ENCODE results near the gene TWF2. TPM values are rescaled to one million over a fixed set of nuclear protein-coding genes. Genes with fewer than 3 reads are reported as not detected.

The TWF2 gene
- polyA plus RNA-seq, 2 of the 4 experiments (the other 2 are of a cell fraction) = 36.8 to 53.6 TPM

- TF ChIP-seq USF2 (IDR thresholded peaks at IDR 0.05) (no peak), FOXS1 (CRISPR knock-in tag; IDR thresholded peaks at IDR 0.05) (no peak), MAFK (IDR thresholded peaks at IDR 0.05; ENCODE audit: partially characterized antibody) (no peak), PBX3 (IDR thresholded peaks at IDR 0.05) (no peak), MYC (IDR thresholded peaks at IDR 0.05; ENCODE audit: borderline replicate concordance, low read length) (no peak), EHF (CRISPR knock-in tag; IDR thresholded peaks at IDR 0.05) (no peak), JUN (IDR thresholded peaks at IDR 0.05) (peak in 1 of 2 experiments; percentile 35; a peak in 1 of 5 replicates), NR3C1 (IDR thresholded peaks at IDR 0.05) (no peak), CHD4 (IDR thresholded peaks at IDR 0.05; ENCODE audit: borderline replicate concordance) (no peak), ESRRA (IDR thresholded peaks at IDR 0.05; ENCODE audit: borderline replicate concordance, low read length) (no peak), HES2 (IDR thresholded peaks at IDR 0.05) (no peak), PHF8 (IDR thresholded peaks at IDR 0.05; ENCODE audit: borderline replicate concordance, low read depth) (0 out of 2 replicates have a peak, but pooled peaks have one; percentile 22), FOSL2 (IDR thresholded peaks at IDR 0.05) (no peak), FOSL2 (CRISPR knock-in tag; IDR thresholded peaks at IDR 0.05) (no peak), EHMT2 (IDR thresholded peaks at IDR 0.05; ENCODE audit: low read depth) (no peak)
These were observed 6.6 kb upstream of the TWF2 start, which contains the start of gene PPM1M (continued) for GRCh38 chr3:52245322-52246263.

GRCh38 chr3:52243791-52244628 lies 5.1 kb upstream of the TWF2 start:
- ATAC-seq (no peak), DNase-seq (ENCODE audit: low read depth in 1 of 2, low spot score in 1 of 2) (no peak), FAIRE-seq (no peak)
- ChIA-PET POLR2A (no interaction called here), CTCF (interaction anchor here (0.9 to 4.5 kb wide), 3 partner anchors 8 to 20 kb away, joined by 3 to 26 read pairs (median 3); no protein-coding TSS in a partner anchor)
- Histone ChIP-seq H3K4me2 (no peak overlapping the region), H3K9me3 (no peaks in the 10 kb centered on the region), H3K4me1 (peaks cover 17% of the 10 kb centered on the region), H3K27ac (no peak overlapping the region), H3K4me3 (no peak overlapping the region)
- 77% methylated on average over 9 of the region's 9 CpGs for WGBS (ENCODE audit: missing lambda C conversion rate)
- TF ChIP-seq ELK1 (IDR thresholded peaks at IDR 0.05; ENCODE audit: low read depth, low read length) (no peak), BCL3 (IDR thresholded peaks at IDR 0.05) (no peak), ATOH8 (CRISPR knock-in tag; IDR thresholded peaks at IDR 0.05; ENCODE audit: low read depth) (no peak), RAD21 (conservative IDR thresholded peaks at IDR 0.05 in 1 of 2, IDR thresholded peaks at IDR 0.05 in 1 of 2) (no peak), ZFP36 (IDR thresholded peaks at IDR 0.05; ENCODE audit: borderline replicate concordance, partially characterized antibody) (no peak), POLR2A (IDR thresholded peaks at IDR 0.05; ENCODE audit: low read length) (no peak), PBX3 (IDR thresholded peaks at IDR 0.05) (no peak), EP300 (IDR thresholded peaks at IDR 0.05) (no peak), MAX (IDR thresholded peaks at IDR 0.05) (no peak), RCOR1 (IDR thresholded peaks at IDR 0.05; ENCODE audit: low read depth, low read length) (no peak), CHD4 (IDR thresholded peaks at IDR 0.05; ENCODE audit: borderline replicate concordance) (no peak), HDAC2 (IDR thresholded peaks at IDR 0.05) (no peak), NFE2L2 (conservative IDR thresholded peaks at IDR 0.05; ENCODE audit: low read length) (no peak), TFCP2L1 (CRISPR knock-in tag; IDR thresholded peaks at IDR 0.05) (no peak), GATA3 (IDR thresholded peaks at IDR 0.05; ENCODE audit: borderline replicate concordance) (no peak), NPAS2 (CRISPR knock-in tag; IDR thresholded peaks at IDR 0.05; ENCODE audit: borderline replicate concordance) (no peak), HEYL (CRISPR knock-in tag; IDR thresholded peaks at IDR 0.05) (no peak), RARB (CRISPR knock-in tag; IDR thresholded peaks at IDR 0.05) (no peak)

Data from A549 (cell line).